ENCODE data around the gene UBR2. TPM values are rescaled to one million over a fixed set of nuclear protein-coding genes. Genes with fewer than 3 reads are reported as not detected.
"Not testable (repeated sequence)": the region's sequence is repeated elsewhere in the genome, so short reads cannot be mapped to it uniquely, and the experiment has no call there.

The UBR2 gene
- total RNA-seq, 5 donors from 2014 or later (not counting 1 experiment from before 2014, with no cell fraction given): 41.1 to 47.6 (median 44.8) TPM

- Histone ChIP-seq H3K4me1 (ENCODE audit: control insufficient read depth in 1 of 2, extremely low read depth in 1 of 2, insufficient read depth in 2 of 2, low read length in 2 of 2) (no peaks in the 10 kb centered on the region), H3K9me3 (no peaks in the 10 kb centered on the region), H3K27me3 (replicated peaks in 1 of 2; ENCODE audit: control insufficient read depth in 2 of 2, extremely low read depth in 1 of 2, insufficient read depth in 2 of 2, low read length in 1 of 2) (no peaks in the 10 kb centered on the region), H3K4me3 (ENCODE audit: control insufficient read depth in 1 of 2, extremely low read depth in 1 of 2, low read length in 1 of 2) (no peak overlapping the region), H3K27ac (ENCODE audit: low read length) (no peak overlapping the region), H3K36me3 (ENCODE audit: control insufficient read depth in 2 of 2, extremely low read depth in 1 of 2, insufficient read depth in 1 of 2, low read length in 1 of 2) (peaks cover 0 to 80% of the 10 kb centered on the region in 2 donors)
- no peaks in the 10 kb centered on the region for H3K9me3 Mint-ChIP-seq
- no peaks in the 10 kb centered on the region for H3K27me3 Mint-ChIP-seq
- WGBS (ENCODE audit: insufficient coverage): no CpG with 5 or more reads among the region's 5 CpGs
- H3K4me1 Mint-ChIP-seq: no peaks in the 10 kb centered on the region
- ATAC-seq (replicated peaks in 1 of 4) (no peak), DNase-seq (no peak)
- ChIA-PET POLR2A (interaction anchor here in 1 of 2 donors (0.5 kb wide), 1 partner anchor 229 kb away, joined by 3 read pairs; no protein-coding TSS in a partner anchor), CTCF (interaction anchor here in 1 of 2 donors (0.6 to 2.3 kb wide), 3 partner anchors 8 to 807 kb away, joined by 3 to 6 read pairs (median 4); no protein-coding TSS in a partner anchor)
- peaks cover 44% of the 10 kb centered on the region for H3K36me3 Mint-ChIP-seq
- peak overlapping the region in 1 of 2 donors; percentile 27 for H3K27ac Mint-ChIP-seq
- no peak overlapping the region for H3K4me3 Mint-ChIP-seq
Observed at GRCh38 chr6:42653851-42654250, 90.0 kb downstream of the UBR2 start.

GRCh38 chr6:42659806-42660205, 96.0 kb downstream of the UBR2 start:
- H3K36me3 ChIP-seq (ENCODE audit: control insufficient read depth in 2 of 2, extremely low read depth in 1 of 2, insufficient read depth in 1 of 2, low read length in 1 of 2): peaks cover 4 to 59% of the 10 kb centered on the region in 2 donors
- H3K27me3 ChIP-seq (replicated peaks in 1 of 2; ENCODE audit: control insufficient read depth in 2 of 2, extremely low read depth in 1 of 2, insufficient read depth in 2 of 2, low read length in 1 of 2): no peaks in the 10 kb centered on the region
- DNase-seq (no peak), ATAC-seq (replicated peaks in 1 of 4) (no peak)
- no CpG with 5 or more reads among the region's 1 CpG for WGBS (ENCODE audit: insufficient coverage)
- no peaks in the 10 kb centered on the region for H3K9me3 ChIP-seq
- H3K4me3 Mint-ChIP-seq: no peak overlapping the region
- H3K36me3 Mint-ChIP-seq: peaks cover 50% of the 10 kb centered on the region
- peaks cover 0 to 3% (median 0%) of the 10 kb centered on the region in 3 donors for H3K4me1 Mint-ChIP-seq
- H3K27ac ChIP-seq (ENCODE audit: low read length): no peak overlapping the region
- no peaks in the 10 kb centered on the region for H3K9me3 Mint-ChIP-seq
- no peaks in the 10 kb centered on the region for H3K27me3 Mint-ChIP-seq
- CTCF ChIA-PET: interaction anchor here in 1 of 2 donors (0.5 to 1.3 kb wide), 3 partner anchors 21 to 220 kb away, joined by 4 to 9 read pairs (median 4); partner anchors contain the start of gene RPL7L1
- H3K27ac Mint-ChIP-seq: peak overlapping the region in 1 of 2 donors; percentile 1
- no peak overlapping the region for H3K4me3 ChIP-seq (ENCODE audit: control insufficient read depth in 1 of 2, extremely low read depth in 1 of 2, low read length in 1 of 2)
- H3K4me1 ChIP-seq (ENCODE audit: control insufficient read depth in 1 of 2, extremely low read depth in 1 of 2, insufficient read depth in 2 of 2, low read length in 2 of 2): peaks cover 0 to 2% of the 10 kb centered on the region in 2 experiments
- POLR2A ChIA-PET: interaction anchor here (0.5 to 0.6 kb wide), 2 partner anchors 274 to 768 kb away, joined by 3 to 6 read pairs; no protein-coding TSS in a partner anchor

GRCh38 chr6:42661540-42662153, 97.8 kb downstream of the UBR2 start:
- Histone ChIP-seq H3K4me3 (ENCODE audit: control insufficient read depth in 1 of 2, extremely low read depth in 1 of 2, low read length in 1 of 2) (no peak overlapping the region), H3K36me3 (ENCODE audit: control insufficient read depth in 2 of 2, extremely low read depth in 1 of 2, insufficient read depth in 1 of 2, low read length in 1 of 2) (peaks cover 4 to 65% of the 10 kb centered on the region in 2 donors), H3K27me3 (replicated peaks in 1 of 2; ENCODE audit: control insufficient read depth in 2 of 2, extremely low read depth in 1 of 2, insufficient read depth in 2 of 2, low read length in 1 of 2) (no peaks in the 10 kb centered on the region), H3K9me3 (no peaks in the 10 kb centered on the region), H3K27ac (ENCODE audit: low read length) (no peak overlapping the region), H3K4me1 (ENCODE audit: control insufficient read depth in 1 of 2, extremely low read depth in 1 of 2, insufficient read depth in 2 of 2, low read length in 2 of 2) (peaks cover 0 to 2% of the 10 kb centered on the region in 2 experiments)
- Mint-ChIP-seq H3K27ac (peak overlapping the region; percentile 5 to 12), H3K9me3 (no peaks in the 10 kb centered on the region), H3K27me3 (no peaks in the 10 kb centered on the region), H3K36me3 (peaks cover 54% of the 10 kb centered on the region), H3K4me3 (no peak overlapping the region), H3K4me1 (peaks cover 0 to 3% (median 0%) of the 10 kb centered on the region in 3 donors)
- POLR2A ChIA-PET: interaction anchor here in 1 of 2 donors (0.7 kb wide), 1 partner anchor 267 kb away, joined by 7 read pairs; no protein-coding TSS in a partner anchor
- 0% methylated on average over 2 of the region's 5 CpGs for WGBS (ENCODE audit: insufficient coverage)
- CTCF ChIA-PET: interaction anchor here (0.6 to 3.6 kb wide), 21 partner anchors 8 to 482 kb away, joined by 3 to 35 read pairs (median 5); partner anchors contain the start of genes PPP2R5D (in 1 of the 2), RPL7L1 (in 1 of the 2) and TBCC (in 1 of the 2)
- ATAC-seq (replicated peaks in 1 of 4) (peak; percentile 87 to 96 (median 91)), DNase-seq (peak; percentile 66 to 89 (median 83))

- peaks cover 0 to 3% (median 0%) of the 10 kb centered on the region in 3 donors for H3K4me1 Mint-ChIP-seq
- H3K4me3 ChIP-seq (ENCODE audit: control insufficient read depth in 1 of 2, extremely low read depth in 1 of 2, low read length in 1 of 2): no peak overlapping the region
- peaks cover 10 to 56% of the 10 kb centered on the region in 2 donors for H3K36me3 ChIP-seq (ENCODE audit: control insufficient read depth in 2 of 2, extremely low read depth in 1 of 2, insufficient read depth in 1 of 2, low read length in 1 of 2)
- ATAC-seq (replicated peaks in 1 of 4) (no peak), DNase-seq (no peak)
- H3K27me3 Mint-ChIP-seq: no peaks in the 10 kb centered on the region
- H3K4me3 Mint-ChIP-seq: no peak overlapping the region
- no peaks in the 10 kb centered on the region for H3K27me3 ChIP-seq (replicated peaks in 1 of 2; ENCODE audit: control insufficient read depth in 2 of 2, extremely low read depth in 1 of 2, insufficient read depth in 2 of 2, low read length in 1 of 2)
- no peaks in the 10 kb centered on the region for H3K9me3 ChIP-seq
- H3K4me1 ChIP-seq (ENCODE audit: control insufficient read depth in 1 of 2, extremely low read depth in 1 of 2, insufficient read depth in 2 of 2, low read length in 2 of 2): peaks cover 0 to 2% of the 10 kb centered on the region in 2 experiments
- ChIA-PET CTCF (interaction anchor here in 1 of 2 donors (0.6 to 3.6 kb wide), 5 partner anchors 27 to 236 kb away, joined by 3 to 35 read pairs (median 4); partner anchors contain the start of gene RPL7L1), POLR2A (interaction anchor here in 1 of 2 donors (0.7 kb wide), 1 partner anchor 198 kb away, joined by 4 read pairs; no protein-coding TSS in a partner anchor)
- no CpG with 5 or more reads among the region's 2 CpGs for WGBS (ENCODE audit: insufficient coverage)
- H3K27ac ChIP-seq (ENCODE audit: low read length): no peak overlapping the region
- no peak overlapping the region for H3K27ac Mint-ChIP-seq
- H3K9me3 Mint-ChIP-seq: no peaks in the 10 kb centered on the region
- H3K36me3 Mint-ChIP-seq: peaks cover 47% of the 10 kb centered on the region
Observed at GRCh38 chr6:42664718-42665117, 100.9 kb downstream of the UBR2 start.

GRCh38 chr6:42674368-42674767, 110.5 kb downstream of the UBR2 start:
- peaks cover 26 to 94% of the 10 kb centered on the region in 2 donors for H3K36me3 ChIP-seq (ENCODE audit: control insufficient read depth in 2 of 2, extremely low read depth in 1 of 2, insufficient read depth in 1 of 2, low read length in 1 of 2)

GRCh38 chr6:42674780-42675179, 111.0 kb downstream of the UBR2 start:
- WGBS (ENCODE audit: insufficient coverage): 100% methylated on average over 2 of the region's 3 CpGs
- Histone ChIP-seq H3K9me3 (no peaks in the 10 kb centered on the region), H3K4me3 (ENCODE audit: control insufficient read depth in 1 of 2, extremely low read depth in 1 of 2, low read length in 1 of 2) (no peak overlapping the region), H3K27me3 (replicated peaks in 1 of 2; ENCODE audit: control insufficient read depth in 2 of 2, extremely low read depth in 1 of 2, insufficient read depth in 2 of 2, low read length in 1 of 2) (no peaks in the 10 kb centered on the region), H3K27ac (ENCODE audit: low read length) (no peak overlapping the region), H3K4me1 (ENCODE audit: control insufficient read depth in 1 of 2, extremely low read depth in 1 of 2, insufficient read depth in 2 of 2, low read length in 2 of 2) (no peaks in the 10 kb centered on the region), H3K36me3 (ENCODE audit: control insufficient read depth in 2 of 2, extremely low read depth in 1 of 2, insufficient read depth in 1 of 2, low read length in 1 of 2) (peaks cover 30 to 94% of the 10 kb centered on the region in 2 donors)
- Mint-ChIP-seq H3K27ac (no peak overlapping the region), H3K36me3 (peaks cover 68% of the 10 kb centered on the region), H3K4me3 (no peak overlapping the region), H3K27me3 (no peaks in the 10 kb centered on the region), H3K9me3 (no peaks in the 10 kb centered on the region), H3K4me1 (no peaks in the 10 kb centered on the region)
- ATAC-seq (replicated peaks in 1 of 4) (no peak), DNase-seq (no peak)
- ChIA-PET POLR2A (no interaction called here), CTCF (interaction anchor here (0.6 to 1.2 kb wide), 4 partner anchors 13 to 484 kb away, joined by 3 to 6 read pairs (median 4); partner anchors contain the start of gene CNPY3 (in 1 of the 2))

More at GRCh38 chr6:42674368-42674767, 110.5 kb downstream of the UBR2 start:
- H3K27me3 Mint-ChIP-seq; H3K4me3 Mint-ChIP-seq; DNase-seq; H3K9me3 Mint-ChIP-seq; ATAC-seq (replicated peaks in 1 of 4); H3K4me1 Mint-ChIP-seq; H3K27me3 ChIP-seq (replicated peaks in 1 of 2; ENCODE audit: control insufficient read depth in 2 of 2, extremely low read depth in 1 of 2, insufficient read depth in 2 of 2, low read length in 1 of 2); H3K9me3 ChIP-seq; H3K27ac Mint-ChIP-seq; H3K4me3 ChIP-seq (ENCODE audit: control insufficient read depth in 1 of 2, extremely low read depth in 1 of 2, low read length in 1 of 2); H3K4me1 ChIP-seq (ENCODE audit: control insufficient read depth in 1 of 2, extremely low read depth in 1 of 2, insufficient read depth in 2 of 2, low read length in 2 of 2); H3K27ac ChIP-seq (ENCODE audit: low read length); POLR2A ChIA-PET: not testable (repeated sequence)
- WGBS (ENCODE audit: insufficient coverage): 91% methylated on average over 5 of the region's 6 CpGs
- CTCF ChIA-PET: interaction anchor here in 1 of 2 donors (0.7 kb wide), 2 partner anchors 56 to 484 kb away, joined by 4 to 5 read pairs; no protein-coding TSS in a partner anchor
- H3K36me3 Mint-ChIP-seq: peaks cover 68% of the 10 kb centered on the region
